Muscle of leg (tissue), 11 donors: ENCODE data around the gene IL9R. TPM values are rescaled to one million over a fixed set of nuclear protein-coding genes. Genes with fewer than 3 reads are reported as not detected.
A peak's percentile ranks its signal among the peaks of the same experiment; 100 is the strongest.
"Not testable (repeated sequence)": the region's sequence is repeated elsewhere in the genome, so short reads cannot be mapped to it uniquely, and the experiment has no call there.

Source experiments
- DNase-seq: peaks from one replicate; pipeline ENCODE4 v3.0.0; 2013
- H3K27ac ChIP-seq: one replicate; pipeline ENCODE4 v1.5.1; 2013; ENCODE audit warnings: mild to moderate bottlenecking, low read length, control low read depth
- H3K27me3 ChIP-seq: one replicate; pipeline ENCODE4 v1.6.1; 2013; ENCODE audit warnings: low read length; ENCODE audit not compliant: control insufficient read depth, insufficient read depth
- H3K36me3 ChIP-seq: one replicate; pipeline ENCODE4 v1.6.1; 2013; ENCODE audit warnings: low read length; ENCODE audit not compliant: control insufficient read depth, insufficient read depth
- H3K4me1 ChIP-seq: one replicate; pipeline ENCODE4 v1.6.1; 2013; ENCODE audit warnings: low read length; ENCODE audit not compliant: control insufficient read depth, insufficient read depth
- H3K4me3 ChIP-seq: one replicate; pipeline ENCODE4 v1.5.1; 2013; ENCODE audit warnings: low read length, control low read depth
- H3K9me3 ChIP-seq: replicated peaks from 2 replicates; pipeline ENCODE4 v1.6.1; 2013; ENCODE audit warnings: low read depth, low read length; ENCODE audit not compliant: control insufficient read depth
- WGBS: methylation state at CpG from one replicate; pipeline ENCODE4 v1.1.5; 2013; ENCODE audit warnings: missing lambda C conversion rate; ENCODE audit not compliant: insufficient coverage; 5-methylcytosine and 5-hydroxymethylcytosine counted together
- polyA plus RNA-seq, 8 donors: library from polyadenylated mRNA; unstranded; fragments of 120-200 nt; gene quantifications; one replicate each; pipeline versions ENCODE4 v1.2.1 to v1.2.3, GENCODE V29; 2013; ENCODE audit warnings: inconsistent platforms in 1 of 8, low replicate concordance in 1 of 8; ENCODE audit not compliant: insufficient read length in 8 of 8, insufficient read depth in 1 of 8
- total RNA-seq: library from RNA; stranded (reverse); fragments of 120-200 nt; gene quantifications from one replicate; pipeline ENCODE4 v1.2.4, GENCODE V29; 2013

IL9R gene
- total and polyA plus RNA-seq, 9 donors: 0.11 TPM; not detected in 8

GRCh38 chrX:156028653-156029237 lies 31.2 kb downstream of the IL9R start:
- not testable (repeated sequence) for H3K27ac ChIP-seq, H3K4me1 ChIP-seq, H3K27me3 ChIP-seq, DNase-seq, H3K4me3 ChIP-seq, H3K9me3 ChIP-seq, H3K36me3 ChIP-seq
- WGBS: no CpG with 5 or more reads among the region's 73 CpGs

GRCh38 chrX:156029296-156029695 lies 31.8 kb downstream of the IL9R start:
- not testable (repeated sequence) for H3K27ac ChIP-seq, DNase-seq, H3K36me3 ChIP-seq, H3K4me1 ChIP-seq, H3K9me3 ChIP-seq, H3K27me3 ChIP-seq, H3K4me3 ChIP-seq
- WGBS: no CpG with 5 or more reads among the region's 46 CpGs

- peak; percentile 78 for DNase-seq
- not testable (repeated sequence) for H3K36me3 ChIP-seq, H3K27ac ChIP-seq, H3K4me3 ChIP-seq, H3K27me3 ChIP-seq, H3K4me1 ChIP-seq, H3K9me3 ChIP-seq
- WGBS: no CpG with 5 or more reads among the region's 9 CpGs
These were observed 32.4 kb downstream of the IL9R start for GRCh38 chrX:156029707-156030442.

GRCh38 chrX:156030474-156030873 lies 33.0 kb downstream of the IL9R start:
- H3K4me3 ChIP-seq, H3K27me3 ChIP-seq, DNase-seq, H3K9me3 ChIP-seq, H3K27ac ChIP-seq, H3K36me3 ChIP-seq, H3K4me1 ChIP-seq: not testable (repeated sequence)

Other genes starting within 250 kb of the IL9R start
- gene VAMP7, start 116.4 kb upstream of the IL9R start, total RNA-seq: 18.4 TPM
- 10 to 100 TPM; 20.0 to 25.7 (median 23.3) TPM for gene VAMP7, start 116.4 kb upstream of the IL9R start, polyA plus RNA-seq